HG03103 (cell line): ENCODE results near the gene MT4.
"Not testable (repeated sequence)": the region's sequence is repeated elsewhere in the genome, so short reads cannot be mapped to it uniquely, and the experiment has no call there.

Experiments
- ATAC-seq: cut with Tn5 transposase; IDR thresholded peaks from one replicate; pipeline ENCODE4 v1.9.1; 2021; ENCODE audit warnings: low read depth; ENCODE audit not compliant: unreplicated experiment

Gene MT4

DNA sequence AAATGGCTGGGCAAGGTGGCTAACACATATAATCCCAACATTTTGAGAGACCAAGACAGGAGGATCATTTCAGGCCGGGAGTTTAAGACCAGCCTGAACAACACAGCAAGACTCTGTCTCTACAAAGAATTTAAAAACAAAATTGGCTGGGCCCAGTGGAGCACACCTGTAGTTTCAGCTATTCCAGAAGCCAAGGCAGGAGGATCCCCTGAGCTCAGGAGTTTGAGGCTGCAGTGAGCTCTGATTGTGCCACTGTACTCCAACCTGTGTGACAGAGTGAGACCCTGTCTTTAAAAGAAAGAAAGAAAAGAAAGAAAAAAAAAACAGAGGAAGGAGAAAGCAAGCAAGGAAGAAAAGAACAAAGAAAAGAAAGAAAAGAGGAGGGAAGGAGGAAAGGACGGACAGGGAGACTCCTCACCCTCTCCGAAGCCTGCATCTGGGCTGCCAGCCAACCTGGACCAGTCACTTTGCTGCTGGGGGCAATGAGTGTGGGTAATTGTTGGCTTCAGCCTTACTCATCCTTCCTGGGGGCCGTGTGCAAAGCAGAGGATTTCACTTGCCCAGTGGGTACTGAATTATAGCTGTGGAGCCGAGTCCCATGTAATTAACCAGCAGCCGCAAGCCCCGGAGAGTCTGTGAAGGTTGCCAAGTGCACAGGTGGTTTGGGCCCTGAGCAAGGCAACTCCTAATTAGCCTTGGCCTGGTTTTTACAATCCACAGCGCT, 6.7 kb upstream of the MT4 start:
- no peak for ATAC-seq

DNA sequence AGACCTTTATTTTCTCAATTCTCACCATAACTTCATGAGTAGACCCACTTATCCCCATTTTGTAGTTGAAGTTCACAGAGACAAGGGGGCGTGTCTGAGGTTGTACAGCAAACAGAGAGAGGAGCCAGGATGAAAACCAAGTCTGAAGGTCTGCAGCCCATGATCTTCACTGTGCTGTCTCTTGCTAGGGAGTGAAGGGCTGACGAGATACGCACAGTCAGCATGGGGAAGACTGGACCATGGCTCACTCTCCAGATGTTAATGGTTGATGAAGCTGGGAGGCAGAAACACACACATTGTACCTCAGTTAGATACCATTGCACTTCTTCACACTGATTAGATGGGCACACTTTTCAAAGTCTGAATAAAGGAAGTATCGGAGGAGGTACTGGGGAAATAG, 5.8 kb upstream of the MT4 start:
- no peak for ATAC-seq

DNA sequence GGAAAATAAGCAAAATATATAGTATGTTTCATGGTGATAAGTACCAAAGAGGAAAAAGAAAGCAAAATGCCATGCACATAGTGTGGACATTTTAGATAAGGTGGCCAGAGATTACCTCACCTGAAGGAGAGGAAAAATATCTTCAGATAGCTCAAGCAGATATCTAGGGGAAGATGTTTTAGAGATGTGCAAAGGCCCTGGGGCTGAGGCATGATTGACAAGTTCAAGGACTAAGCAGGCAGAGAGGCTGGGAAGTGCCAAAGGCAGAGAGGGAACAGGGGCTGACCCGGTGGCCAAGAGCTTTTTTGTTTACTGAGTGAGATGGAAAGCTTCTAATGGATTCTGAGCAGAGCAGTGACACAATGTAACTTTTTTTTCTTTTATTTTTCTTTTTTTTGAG, 4.4 kb upstream of the MT4 start:
- ATAC-seq, result no peak

DNA sequence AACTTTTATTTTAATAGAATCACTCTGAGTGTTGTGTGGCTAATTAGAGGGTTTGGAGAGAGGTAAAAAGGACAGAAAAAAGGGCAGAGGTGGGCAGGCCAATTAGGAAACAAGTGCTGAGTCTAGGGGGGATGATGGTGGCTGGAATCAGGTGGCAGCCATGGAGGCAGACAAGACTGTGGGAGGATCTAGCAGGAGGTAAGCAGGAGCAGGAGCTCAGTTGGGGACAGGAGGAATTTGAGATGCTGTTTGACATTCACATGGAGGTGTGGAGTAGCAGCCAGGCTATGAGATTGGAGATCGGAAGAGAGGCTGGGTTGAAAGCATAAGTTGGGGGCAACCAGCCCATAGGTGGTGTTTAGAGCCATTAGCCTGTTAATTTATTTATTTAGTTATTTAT, 3.7 kb upstream of the MT4 start:
- ATAC-seq, result no peak

DNA sequence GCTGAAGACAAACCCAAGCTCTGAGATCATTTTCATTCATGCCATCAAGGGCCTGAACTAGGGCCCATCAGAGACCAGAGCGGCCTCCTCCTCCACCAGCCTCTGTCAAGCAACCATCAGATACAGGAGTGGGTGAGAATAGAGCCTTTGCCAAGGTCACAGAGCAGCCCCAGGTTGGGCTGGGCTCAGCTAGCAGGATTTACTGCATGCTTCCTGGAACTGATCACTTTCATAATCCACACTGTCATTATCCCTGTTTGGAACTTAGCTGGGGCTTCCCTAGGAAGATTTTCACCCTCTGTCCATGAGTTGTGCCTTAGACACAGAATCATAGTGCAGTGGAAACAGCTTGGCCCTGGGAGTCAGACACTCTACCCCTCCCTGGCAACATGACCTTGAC, 5.1 kb downstream of the MT4 start:
- no peak for ATAC-seq

DNA sequence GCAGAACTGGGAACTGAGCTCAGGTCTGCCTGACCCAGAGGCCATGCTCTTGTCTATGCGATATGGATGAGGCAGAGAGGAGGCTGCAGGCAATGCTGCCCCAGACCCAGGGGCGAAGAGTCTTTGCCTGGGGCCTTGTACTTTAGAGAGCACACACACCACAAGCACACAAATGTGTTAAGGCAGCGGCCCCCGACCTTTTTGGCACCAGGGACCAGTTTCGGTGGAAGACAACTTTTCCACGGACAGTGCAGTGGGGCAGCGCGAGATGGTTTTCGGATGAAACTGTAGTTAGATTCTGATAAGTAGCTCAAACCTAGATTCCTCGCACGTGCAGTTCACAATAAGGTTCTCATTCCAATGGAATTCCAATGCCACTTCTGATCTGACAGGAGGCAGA, 6.7 kb downstream of the MT4 start:
- no peak for ATAC-seq

DNA sequence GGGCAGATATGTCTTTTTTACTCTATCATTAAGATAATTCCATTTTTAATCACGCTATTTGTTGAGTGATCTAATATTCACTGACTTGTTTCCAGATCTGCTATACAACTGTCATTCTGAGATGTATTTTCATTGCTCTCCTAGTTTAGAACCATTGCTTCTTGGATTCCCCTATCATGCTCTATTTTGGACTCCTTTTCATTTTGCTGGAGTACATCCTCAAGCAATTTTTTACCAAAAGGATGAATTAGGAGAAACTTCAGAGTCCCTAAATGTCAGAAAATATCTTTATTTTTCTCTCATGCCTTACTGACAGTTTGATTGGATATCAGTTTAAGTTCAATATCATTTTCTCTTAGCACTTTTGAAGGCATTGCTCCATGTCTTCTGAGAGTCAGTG, 9.8 kb downstream of the MT4 start:
- no peak for ATAC-seq

DNA sequence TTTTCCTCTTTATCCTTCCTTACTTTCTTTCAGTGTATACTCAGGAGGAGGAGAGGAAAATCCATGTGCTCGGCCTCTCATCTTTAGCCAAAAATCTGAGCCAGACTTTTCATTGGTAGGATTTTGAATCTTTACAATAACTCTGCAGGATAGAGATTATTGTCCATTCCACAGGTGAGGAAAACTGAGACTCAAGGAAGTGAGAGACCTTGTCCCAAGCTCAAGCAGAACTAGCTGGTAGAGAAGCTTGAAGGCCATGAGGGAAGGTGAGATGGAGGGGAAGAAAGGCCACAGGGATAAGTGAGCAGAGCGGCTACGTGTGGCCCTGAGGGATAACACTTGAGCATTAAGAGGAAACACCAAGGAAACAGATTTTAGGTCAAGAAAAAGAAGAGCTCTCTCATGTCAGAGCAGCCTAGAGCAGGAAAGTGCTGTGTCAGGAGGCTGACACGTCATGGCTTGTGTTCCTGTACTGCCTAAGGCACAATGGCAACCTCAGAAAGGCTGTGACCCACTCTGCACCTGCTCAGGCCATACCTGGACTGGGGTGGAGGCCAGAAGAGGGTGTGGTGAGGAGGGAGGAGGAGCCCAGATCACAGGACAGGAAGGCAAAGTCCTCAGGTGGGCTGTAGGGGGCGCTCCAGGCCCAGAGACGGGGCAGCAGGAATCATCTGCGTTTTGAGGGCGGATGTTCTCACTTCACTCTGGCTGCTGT, 11.9 kb downstream of the MT4 start:
- ATAC-seq, result peak; percentile 94

DNA sequence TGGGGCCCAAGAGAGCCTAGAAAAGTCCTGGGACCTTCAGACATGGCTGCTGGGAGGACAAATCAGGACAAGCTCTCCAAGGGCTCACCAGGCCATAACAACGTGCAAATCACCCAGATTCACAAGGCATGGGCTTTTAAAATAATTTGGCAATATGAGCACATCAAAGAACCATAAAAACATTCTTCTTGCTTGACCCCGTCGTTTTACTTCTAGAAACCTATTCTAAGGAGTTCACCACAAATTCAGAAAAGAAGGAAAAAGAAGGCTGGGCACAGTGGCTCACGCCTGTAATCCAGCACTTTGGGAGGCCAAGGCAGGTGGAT, 12.4 kb downstream of the MT4 start:
- no peak for ATAC-seq

DNA sequence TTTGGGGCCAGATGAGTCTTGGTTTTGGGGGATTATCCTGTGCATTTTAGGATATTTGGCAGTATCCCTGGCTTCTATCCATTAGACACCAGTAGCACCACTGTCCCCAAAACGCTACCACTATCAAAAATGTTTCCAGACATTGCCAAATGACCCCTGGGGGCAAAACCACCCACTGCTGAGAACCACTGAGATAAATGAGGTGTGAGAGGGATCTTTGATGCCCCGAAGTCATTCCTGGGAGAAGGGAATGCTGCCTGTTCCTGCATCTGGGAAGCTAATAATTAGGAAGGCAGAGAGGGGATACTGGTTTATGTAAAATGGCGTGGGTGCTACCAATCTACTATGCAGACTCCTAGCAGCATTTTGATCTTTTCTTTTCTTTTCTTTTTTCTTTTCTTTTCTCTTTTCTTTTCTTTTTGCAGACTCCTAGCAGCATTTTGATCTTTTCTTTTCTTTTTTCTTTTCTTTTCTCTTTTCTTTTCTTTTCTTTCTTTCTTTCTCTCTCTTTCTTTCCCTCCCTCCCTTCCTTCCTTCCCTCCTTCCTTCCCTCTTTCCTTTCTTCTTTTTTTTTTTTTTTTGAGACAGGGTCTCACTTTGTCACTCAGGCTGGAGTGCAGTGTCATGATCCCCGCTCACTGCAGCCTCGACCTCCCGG, 15.6 kb downstream of the MT4 start:
- ATAC-seq, result no peak

DNA sequence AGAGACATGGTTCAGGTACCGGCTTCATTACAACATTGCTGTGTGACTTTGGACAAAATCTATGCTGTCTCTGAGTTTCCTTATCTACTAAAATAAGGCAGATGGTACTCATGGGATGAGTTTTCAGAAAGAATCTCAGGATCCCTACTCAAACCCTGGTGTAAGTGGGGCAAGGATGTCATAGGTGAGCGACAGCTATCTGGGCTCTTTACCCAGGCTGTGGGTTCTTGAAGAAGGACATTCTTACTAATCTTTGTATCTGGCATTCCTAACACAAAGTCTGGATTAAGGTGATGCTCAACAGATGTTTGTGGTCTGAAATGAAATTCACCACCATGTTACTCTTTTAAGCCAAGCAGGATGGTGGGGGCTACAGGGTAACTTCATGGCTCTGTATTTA, 18.0 kb downstream of the MT4 start:
- ATAC-seq, result not testable (repeated sequence)

DNA sequence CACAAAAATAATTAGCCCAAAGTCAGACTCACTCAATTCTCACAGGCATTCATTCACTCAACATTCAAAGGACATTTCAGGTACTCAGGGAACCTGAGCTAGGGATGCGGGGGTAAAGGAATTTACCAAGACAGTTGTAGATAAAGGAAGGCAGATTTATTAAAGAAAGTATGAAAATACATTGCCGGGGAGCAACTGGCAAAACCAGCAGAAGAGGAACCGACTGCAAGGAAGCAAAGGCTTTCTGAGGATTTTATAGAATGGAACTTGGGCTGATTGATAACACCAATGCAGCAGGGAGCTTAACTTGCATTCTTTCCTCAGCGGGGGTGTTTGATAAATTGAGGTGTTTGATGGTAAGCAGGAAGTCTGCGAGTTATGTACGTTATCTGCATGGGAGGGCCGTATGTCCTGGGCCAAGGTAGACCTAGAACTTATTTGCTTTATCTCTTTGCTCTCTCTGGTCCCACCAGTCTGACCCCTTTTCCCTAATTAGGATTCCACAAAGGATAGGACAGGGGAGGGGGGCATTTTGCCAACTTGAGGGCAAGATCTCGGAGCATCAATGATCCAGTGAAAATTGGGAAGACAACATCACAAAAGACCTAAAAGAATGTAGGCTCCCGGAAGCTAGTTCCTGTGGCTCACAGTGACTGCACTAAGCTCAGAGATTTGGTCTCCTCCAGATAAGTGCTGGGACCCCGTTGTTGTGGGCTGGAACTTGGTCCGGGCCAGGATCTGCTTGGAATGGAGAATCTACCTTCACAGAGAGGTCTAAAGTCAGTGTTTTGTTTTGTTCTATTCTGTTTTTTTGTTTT, 18.7 kb downstream of the MT4 start:
- no peak for ATAC-seq

DNA sequence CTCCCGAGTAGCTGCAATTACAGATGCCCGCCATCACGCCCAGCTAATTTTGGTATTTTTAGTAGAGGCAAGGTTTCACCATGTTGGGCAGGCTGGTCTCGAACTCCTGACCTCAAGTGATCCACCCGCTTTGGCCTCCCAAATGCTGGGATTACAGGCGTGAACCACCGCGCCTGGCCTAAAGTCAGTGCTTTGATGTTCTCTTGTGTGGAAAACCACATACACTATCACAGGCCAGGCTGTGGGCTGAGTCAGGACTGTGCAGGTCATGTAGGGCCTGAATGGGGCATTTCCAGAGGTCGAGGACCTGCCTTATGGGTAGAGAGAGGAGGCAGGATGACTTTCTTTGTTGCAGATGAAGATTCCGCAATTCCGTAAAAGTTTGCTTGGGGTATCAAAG, 19.4 kb downstream of the MT4 start:
- no peak for ATAC-seq

DNA sequence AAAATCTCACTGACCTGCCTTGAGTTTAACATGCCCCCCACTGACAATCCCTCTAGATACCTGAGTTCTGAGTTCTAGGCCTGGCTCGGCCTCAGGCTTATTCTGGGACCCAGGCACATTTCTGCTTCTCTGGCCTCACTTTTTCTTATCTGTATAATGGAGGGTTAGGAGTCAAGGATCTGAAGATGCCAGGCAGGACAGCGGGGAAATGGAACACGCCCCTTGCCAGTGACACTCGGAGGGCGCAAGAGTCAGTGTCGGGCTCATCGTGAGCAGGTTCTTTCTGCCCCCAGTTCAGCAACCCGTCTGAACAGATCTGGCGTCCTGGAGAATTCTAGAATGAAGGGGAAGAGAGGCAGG, 23.9 kb downstream of the MT4 start:
- ATAC-seq, result no peak

DNA sequence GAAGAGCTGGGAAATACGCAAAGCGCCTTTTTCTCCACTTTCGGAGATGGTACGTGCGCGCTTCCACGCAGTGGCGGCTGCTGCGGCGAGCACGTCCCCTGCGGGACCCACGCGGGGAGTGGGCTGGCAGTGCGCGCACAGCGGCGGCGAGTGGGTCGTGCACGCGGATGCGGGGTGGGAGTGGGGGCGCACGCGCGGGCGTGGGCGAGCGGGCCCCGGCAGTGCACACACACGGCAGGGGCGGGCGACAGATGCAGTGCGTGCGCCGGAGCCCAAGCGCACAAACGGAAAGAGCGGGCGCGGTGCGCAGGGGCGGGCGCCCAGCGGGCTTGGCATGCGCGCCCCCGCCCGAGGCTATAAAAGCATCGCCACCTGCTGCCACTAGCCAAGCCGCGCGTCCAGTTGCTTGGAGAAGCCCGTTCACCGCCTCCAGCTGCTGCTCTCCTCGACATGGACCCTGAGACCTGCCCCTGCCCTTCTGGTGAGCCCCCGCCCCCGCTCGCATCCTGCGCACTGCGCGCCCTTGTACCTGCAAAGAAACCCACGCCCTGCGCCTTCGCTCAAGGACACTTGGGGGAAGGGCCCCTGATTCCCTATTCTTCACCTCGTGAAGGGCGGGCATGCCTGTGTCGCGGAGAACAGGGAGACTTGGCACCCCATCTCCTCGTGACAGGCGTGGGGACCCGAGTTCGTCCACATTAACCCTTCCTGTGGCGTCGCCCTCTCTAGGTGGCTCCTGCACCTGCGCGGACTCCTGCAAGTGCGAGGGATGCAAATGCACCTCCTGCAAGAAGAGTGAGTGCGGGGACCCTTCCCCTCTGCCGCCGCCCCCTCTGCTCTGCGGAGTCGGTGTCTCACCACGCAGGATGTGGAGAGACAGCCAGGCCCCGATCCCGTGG, 24.5 kb downstream of the MT4 start, which contains the start of gene MT3:
TSS of gene MT3 (plus strand) at position 388 of the 899 bp plus-strand sequence. CDS start at position 451, 63 bp downstream.
- no peak for ATAC-seq

DNA sequence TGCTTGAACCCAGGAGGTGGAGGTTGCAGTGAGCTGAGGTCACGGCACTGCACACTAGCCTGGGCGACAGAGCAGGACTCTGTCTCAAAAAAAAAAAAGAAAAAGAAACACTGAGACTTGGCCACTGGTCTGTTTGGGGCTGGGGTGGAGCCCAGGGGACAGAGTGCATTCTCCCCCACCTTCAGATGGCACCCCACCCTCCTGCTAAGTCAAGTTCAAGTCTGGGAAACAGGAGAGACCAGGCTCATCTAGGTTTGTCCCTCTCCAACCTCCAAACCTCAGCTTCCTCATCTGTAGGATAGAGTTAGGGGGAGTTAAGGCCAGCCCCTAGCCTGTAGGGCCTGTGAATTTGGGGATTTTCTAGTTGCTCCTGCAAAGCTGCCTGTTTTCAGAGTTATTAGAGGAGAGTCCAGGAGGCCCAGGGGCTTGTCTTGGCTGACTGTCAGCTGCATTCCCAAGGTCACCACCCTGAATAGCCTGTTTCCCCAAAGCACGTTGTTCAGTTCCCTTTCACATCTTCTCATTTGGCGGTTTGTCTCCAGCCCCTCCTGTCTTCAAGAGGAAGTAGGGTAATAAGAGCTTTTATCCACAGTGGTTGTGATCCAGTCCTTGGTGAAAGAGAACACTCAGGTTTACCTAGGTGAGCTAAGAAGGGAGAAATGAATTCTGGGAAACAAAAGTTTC, 26.6 kb downstream of the MT4 start:
- ATAC-seq, result no peak

DNA sequence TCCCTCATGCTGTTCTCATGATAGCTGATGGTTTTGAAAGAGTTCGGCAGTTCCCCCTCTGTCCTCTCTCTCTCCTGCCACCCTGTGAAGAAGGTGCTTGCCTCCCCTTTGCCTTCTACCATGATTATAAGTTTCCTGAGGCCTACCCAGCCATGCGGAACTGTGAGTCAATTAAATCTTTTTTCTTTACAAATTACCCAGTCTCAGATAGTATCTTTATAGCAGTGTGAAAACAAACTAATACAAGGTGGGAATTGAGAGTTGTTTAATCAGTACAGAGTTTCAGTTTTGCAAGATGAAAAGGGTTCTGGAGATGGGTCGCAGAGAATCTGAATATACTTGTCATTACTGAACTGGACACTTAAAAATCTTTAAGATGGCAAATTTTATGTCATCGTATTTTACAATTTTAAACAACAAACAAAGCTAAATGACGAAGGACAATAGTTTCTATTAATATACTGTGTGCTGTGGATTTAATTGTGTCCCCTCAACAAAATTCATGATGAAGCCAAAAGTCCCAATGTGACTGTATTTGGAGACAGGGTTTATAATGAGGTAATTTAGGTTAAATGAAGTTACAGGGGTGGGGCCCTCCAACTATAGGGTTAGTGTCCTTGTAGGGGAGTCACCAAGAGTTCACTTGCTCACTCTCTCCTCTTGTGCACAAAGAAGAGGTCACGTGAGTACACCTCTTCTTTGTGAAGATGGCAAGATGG, 28.9 kb downstream of the MT4 start:
- ATAC-seq, result no peak

DNA sequence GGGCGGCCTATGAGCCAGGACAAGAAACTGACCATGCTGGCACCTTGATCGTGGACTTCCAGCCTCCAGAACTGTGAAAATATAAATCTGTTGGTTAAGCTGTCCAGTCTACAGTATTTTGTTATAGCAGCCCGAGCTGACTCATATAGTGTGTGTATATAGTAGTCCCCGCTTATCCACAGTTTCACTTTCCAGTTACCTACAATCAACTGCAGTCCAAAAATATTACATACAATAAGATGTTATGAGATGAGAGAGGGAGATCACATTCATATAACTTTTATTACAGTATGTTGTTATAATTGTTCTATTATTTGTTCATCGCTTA, 29.4 kb downstream of the MT4 start:
- ATAC-seq, result no peak

DNA sequence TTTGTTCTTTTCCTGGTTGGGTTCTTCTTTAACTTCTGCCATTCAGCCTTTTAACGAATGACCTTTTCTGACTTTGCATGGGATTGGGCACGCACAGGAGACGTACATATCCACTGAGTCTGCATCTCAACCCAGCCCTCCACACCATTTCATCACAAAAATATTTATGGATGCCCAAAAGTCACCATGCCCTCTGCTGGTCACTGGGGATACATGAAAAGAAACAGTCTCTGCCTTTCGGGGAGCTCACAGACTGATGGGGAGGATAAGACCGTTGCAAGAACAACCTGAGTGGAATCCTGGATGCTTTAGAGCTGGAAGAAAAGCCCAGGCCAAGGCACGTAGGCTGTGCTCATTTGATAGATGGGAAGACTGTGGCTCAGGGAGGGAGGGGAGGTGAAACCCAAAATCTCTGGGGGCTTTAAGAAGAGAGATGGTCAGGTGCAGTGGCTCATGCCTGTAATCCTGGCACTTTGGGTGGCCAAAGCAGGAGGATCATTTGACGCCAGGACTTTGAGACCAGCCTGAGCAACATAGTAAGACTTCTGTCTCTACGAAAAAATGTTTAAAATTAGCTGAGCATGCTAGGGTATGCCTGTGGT, 35.6 kb downstream of the MT4 start:
- ATAC-seq, result no peak
